ENCODE data around the gene HNRNPC. TPM values are rescaled to one million over a fixed set of nuclear protein-coding genes. Genes with fewer than 3 reads are reported as not detected.

The HNRNPC gene
- total RNA-seq, 3 donors from 2014 or later: 386 to 760 (median 480) TPM

DNA sequence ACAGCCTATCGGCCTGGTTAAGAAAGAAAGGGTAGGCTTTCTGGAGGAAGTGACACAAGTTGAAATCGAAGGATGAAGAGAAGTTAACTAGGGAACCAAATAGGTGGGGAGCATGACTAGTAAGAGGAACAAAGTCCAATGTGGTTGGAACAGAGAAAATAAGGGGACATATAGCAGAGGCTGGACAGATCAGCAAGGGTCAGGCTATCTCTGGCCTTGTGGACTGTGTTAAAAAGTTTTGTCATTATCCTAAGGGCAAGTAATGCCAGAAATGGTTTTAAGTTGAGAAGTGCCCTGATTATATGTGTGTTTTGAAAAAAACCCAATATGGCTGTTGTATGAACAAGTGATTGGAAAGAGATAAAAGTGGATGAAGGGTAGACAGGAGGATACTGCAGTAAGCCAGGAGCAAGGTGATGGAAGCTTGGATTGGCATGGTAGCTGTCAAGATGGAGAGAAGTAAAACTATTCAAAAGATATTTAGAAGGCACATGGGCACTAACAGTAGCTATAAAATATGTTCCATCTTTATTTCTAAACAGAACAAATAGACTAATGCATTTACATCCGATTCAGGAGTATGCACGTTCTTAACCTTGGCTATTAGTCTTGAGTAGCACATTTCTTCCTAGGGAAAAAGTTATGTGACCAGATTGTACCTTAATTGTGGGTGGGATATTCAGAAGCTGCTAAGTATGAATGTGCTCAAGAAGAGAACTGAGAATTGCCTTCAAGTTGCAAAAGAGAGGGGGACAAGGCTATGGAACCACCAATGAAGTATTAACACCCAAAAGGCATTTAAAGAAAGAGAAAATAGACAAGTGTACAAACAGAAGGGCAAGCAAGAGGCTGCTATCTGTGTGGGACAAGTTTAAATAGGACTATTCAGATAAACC lies 66.5 kb downstream of the HNRNPC start:
- no peak for DNase-seq (ENCODE audit: low spot score in 2 of 2)
- H3K9me3 ChIP-seq: no peaks in the 10 kb centered on the region
- no peak overlapping the region for H3K4me3 ChIP-seq
- no peak for TF ChIP-seq POLR2AphosphoS5 (IDR thresholded peaks at IDR 0.05)
- TF ChIP-seq, protein P1, sequence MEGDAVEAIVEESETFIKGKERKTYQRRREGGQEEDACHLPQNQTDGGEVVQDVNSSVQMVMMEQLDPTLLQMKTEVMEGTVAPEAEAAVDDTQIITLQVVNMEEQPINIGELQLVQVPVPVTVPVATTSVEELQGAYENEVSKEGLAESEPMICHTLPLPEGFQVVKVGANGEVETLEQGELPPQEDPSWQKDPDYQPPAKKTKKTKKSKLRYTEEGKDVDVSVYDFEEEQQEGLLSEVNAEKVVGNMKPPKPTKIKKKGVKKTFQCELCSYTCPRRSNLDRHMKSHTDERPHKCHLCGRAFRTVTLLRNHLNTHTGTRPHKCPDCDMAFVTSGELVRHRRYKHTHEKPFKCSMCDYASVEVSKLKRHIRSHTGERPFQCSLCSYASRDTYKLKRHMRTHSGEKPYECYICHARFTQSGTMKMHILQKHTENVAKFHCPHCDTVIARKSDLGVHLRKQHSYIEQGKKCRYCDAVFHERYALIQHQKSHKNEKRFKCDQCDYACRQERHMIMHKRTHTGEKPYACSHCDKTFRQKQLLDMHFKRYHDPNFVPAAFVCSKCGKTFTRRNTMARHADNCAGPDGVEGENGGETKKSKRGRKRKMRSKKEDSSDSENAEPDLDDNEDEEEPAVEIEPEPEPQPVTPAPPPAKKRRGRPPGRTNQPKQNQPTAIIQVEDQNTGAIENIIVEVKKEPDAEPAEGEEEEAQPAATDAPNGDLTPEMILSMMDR (IDR thresholded peaks at IDR 0.05): no peak
- no peak for TF ChIP-seq POLR2A (IDR thresholded peaks at IDR 0.05)
- H3K27me3 ChIP-seq: no peaks in the 10 kb centered on the region
- H3K4me1 ChIP-seq: no peaks in the 10 kb centered on the region
- H3K36me3 ChIP-seq: no peaks in the 10 kb centered on the region
- intact Hi-C loops (cut with DNase I; ENCODE audit: low total_unique reads): no loop called here
- H3K27ac ChIP-seq: no peak overlapping the region

DNA sequence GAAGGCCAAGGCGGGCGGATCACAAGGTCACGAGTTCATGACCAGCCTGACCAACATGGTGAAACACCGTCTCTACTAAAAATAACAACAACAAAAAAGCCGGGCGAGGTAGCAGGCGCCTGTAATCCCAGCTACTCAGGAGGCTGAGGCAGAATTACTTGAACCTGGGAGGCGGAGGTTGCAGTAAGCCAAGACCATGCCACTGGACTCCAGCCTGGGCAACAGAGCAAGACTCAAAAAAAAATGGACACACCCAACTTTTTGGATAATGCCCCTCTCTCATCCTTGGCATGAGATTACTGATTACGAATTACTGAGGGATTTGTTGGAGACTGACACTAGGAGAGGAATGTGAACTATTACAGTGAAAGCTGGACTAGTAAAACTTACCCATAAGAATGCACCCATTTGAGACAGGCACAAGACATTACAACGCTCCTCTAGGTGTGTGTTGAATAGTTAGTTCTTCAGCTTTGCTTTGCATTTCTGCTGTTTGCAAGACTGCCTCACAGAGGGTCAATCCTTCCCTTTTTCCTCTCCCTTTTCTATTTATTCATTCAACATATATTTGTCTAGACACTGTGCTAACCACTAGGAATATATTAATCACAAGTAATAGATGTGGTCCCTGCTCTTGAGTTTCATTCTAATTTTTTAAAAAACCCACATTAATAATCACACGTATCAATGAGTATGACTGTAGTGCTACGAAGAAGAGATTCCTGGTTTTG lies 67.3 kb downstream of the HNRNPC start:
- no peak overlapping the region for H3K27ac ChIP-seq
- DNase-seq (ENCODE audit: low spot score in 2 of 2): no peak
- no peaks in the 10 kb centered on the region for H3K36me3 ChIP-seq
- no peaks in the 10 kb centered on the region for H3K27me3 ChIP-seq
- intact Hi-C loops (cut with DNase I; ENCODE audit: low total_unique reads): no loop called here
- no peak for TF ChIP-seq POLR2A (IDR thresholded peaks at IDR 0.05)
- TF ChIP-seq, protein P1 (IDR thresholded peaks at IDR 0.05): no peak
- no peak for TF ChIP-seq POLR2AphosphoS5 (IDR thresholded peaks at IDR 0.05)
- H3K4me1 ChIP-seq: no peaks in the 10 kb centered on the region
- H3K4me3 ChIP-seq: no peak overlapping the region
- no peaks in the 10 kb centered on the region for H3K9me3 ChIP-seq

DNA sequence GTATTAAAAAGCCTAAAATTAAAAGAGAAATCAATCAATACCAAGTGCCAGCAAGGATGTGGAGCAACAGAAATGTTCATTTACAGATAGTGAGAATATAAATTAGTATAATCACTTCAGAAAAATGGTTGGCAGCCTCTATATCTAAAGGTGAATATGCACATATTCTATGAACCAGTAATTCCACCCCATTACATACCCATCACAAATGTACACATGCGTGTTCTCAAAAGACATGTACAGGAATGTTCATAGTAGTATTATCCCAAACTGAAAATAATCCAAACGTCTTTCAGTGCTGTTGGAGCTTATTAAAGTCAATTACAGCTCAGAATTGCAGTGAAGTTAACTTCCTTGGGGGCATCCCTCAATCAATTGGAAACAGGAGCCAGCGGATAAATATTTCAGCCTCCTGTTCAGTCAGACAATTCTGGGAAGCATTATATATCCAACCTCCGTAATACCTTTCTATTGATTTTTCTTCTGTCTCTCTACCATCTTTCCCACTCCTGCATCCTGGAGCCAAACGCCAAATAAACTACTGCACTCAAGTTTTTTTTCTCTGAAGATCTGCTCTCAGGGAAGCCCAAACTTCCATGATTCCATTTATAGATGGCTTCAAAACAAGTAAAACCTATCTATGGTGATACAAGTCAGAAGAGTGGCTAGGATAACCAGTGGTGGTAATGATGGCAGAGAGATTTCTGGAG lies 68.3 kb downstream of the HNRNPC start:
- H3K4me1 ChIP-seq: no peaks in the 10 kb centered on the region
- H3K9me3 ChIP-seq: no peaks in the 10 kb centered on the region
- TF ChIP-seq, protein P1 (IDR thresholded peaks at IDR 0.05): no peak
- TF ChIP-seq POLR2AphosphoS5 (IDR thresholded peaks at IDR 0.05) (no peak), POLR2A (IDR thresholded peaks at IDR 0.05) (no peak)
- no peak for DNase-seq (ENCODE audit: low spot score in 2 of 2)
- no peak overlapping the region for H3K4me3 ChIP-seq
- intact Hi-C loops (cut with DNase I; ENCODE audit: low total_unique reads): no loop called here
- no peaks in the 10 kb centered on the region for H3K36me3 ChIP-seq
- H3K27ac ChIP-seq: no peak overlapping the region
- H3K27me3 ChIP-seq: no peaks in the 10 kb centered on the region

DNA sequence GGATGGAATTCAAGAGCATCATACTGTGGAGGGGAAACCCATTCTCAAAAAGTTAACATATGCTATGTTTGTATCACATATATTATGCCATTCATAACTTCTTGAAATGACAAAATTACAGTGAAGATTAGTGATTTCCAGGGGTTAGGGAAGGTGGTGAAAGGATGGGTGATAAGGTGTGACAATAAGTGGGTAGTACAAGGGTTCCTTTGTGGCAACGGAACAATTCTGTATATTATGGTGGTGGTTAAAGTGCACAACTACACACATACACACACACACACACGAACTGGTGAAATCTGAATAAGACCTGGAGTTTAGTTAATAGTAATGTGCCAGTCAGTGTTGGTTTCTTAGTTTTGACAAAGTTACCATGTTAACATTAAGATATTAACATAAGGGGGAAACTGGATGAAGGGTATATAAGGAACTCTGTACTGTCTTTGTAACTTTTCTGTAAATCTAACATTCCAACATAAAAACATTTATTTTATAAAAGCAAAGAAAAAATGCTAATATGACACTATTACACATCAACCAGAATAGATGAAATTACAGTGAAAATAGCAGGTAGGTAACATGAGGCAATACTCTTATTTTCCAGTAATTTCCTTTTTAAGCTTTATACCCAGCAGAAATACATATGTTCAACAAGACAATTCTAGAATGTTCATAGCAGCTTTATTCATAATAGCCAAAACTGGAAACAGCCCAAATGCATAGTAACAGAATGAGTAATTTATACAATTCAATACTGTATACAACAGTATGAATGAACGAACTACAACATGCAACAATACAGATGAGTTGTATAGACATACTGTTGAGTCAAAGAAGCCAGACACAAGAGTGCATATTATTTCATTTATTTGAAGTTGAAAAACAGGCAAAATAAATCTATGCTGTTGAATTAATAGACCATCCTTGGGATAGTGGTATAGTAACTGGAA lies 69.4 kb downstream of the HNRNPC start:
- intact Hi-C loops (cut with DNase I; ENCODE audit: low total_unique reads): no loop called here
- no peaks in the 10 kb centered on the region for H3K27me3 ChIP-seq
- no peak overlapping the region for H3K27ac ChIP-seq
- no peak overlapping the region for H3K4me3 ChIP-seq
- DNase-seq (ENCODE audit: low spot score in 2 of 2): no peak
- H3K4me1 ChIP-seq: no peaks in the 10 kb centered on the region
- TF ChIP-seq, protein P1 (IDR thresholded peaks at IDR 0.05): no peak
- TF ChIP-seq POLR2AphosphoS5 (IDR thresholded peaks at IDR 0.05): no peak
- TF ChIP-seq POLR2A (IDR thresholded peaks at IDR 0.05): no peak
- H3K36me3 ChIP-seq: no peaks in the 10 kb centered on the region
- no peaks in the 10 kb centered on the region for H3K9me3 ChIP-seq

Measured in breast epithelium (tissue), 4 donors.